ENCODE results near the gene SRCIN1. TPM values are rescaled to one million over a fixed set of nuclear protein-coding genes. Genes with fewer than 3 reads are reported as not detected.

Gene SRCIN1
- total RNA-seq, 2 donors from 2014 or later: 2.4 to 4.8 TPM

GRCh38 chr17:38583828-38584349 is 21.9 kb downstream of the SRCIN1 start:
- 80% methylated on average over 14 of the region's 14 CpGs for WGBS
- no peak overlapping the region for H3K4me3 ChIP-seq

GRCh38 chr17:38583176-38583575 is 22.6 kb downstream of the SRCIN1 start:
- no peak for DNase-seq (ENCODE audit: low spot score)
- Histone ChIP-seq H3K27me3 (replicated peaks; ENCODE audit: insufficient read depth) (peaks cover 4% of the 10 kb centered on the region), H3K36me3 (no peaks in the 10 kb centered on the region), H3K27ac (no peak overlapping the region), H3K9me3 (no peaks in the 10 kb centered on the region), H3K4me1 (replicated peaks) (no peaks in the 10 kb centered on the region), H3K4me3 (no peak overlapping the region)
- TF ChIP-seq POLR2AphosphoS5 (IDR thresholded peaks at IDR 0.05) (no peak), POLR2A (IDR thresholded peaks at IDR 0.05) (no peak)
- TF ChIP-seq, protein P1, sequence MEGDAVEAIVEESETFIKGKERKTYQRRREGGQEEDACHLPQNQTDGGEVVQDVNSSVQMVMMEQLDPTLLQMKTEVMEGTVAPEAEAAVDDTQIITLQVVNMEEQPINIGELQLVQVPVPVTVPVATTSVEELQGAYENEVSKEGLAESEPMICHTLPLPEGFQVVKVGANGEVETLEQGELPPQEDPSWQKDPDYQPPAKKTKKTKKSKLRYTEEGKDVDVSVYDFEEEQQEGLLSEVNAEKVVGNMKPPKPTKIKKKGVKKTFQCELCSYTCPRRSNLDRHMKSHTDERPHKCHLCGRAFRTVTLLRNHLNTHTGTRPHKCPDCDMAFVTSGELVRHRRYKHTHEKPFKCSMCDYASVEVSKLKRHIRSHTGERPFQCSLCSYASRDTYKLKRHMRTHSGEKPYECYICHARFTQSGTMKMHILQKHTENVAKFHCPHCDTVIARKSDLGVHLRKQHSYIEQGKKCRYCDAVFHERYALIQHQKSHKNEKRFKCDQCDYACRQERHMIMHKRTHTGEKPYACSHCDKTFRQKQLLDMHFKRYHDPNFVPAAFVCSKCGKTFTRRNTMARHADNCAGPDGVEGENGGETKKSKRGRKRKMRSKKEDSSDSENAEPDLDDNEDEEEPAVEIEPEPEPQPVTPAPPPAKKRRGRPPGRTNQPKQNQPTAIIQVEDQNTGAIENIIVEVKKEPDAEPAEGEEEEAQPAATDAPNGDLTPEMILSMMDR (IDR thresholded peaks at IDR 0.05): no peak
- 86% methylated on average over 3 of the region's 3 CpGs for WGBS
- intact Hi-C loops (cut with DNase I): no loop called here

More at GRCh38 chr17:38583828-38584349, 21.9 kb downstream of the SRCIN1 start:
- DNase-seq (ENCODE audit: low spot score): no peak
- Histone ChIP-seq H3K9me3 (no peaks in the 10 kb centered on the region), H3K27ac (no peak overlapping the region), H3K27me3 (replicated peaks; ENCODE audit: insufficient read depth) (peaks cover 4% of the 10 kb centered on the region), H3K4me1 (replicated peaks) (no peaks in the 10 kb centered on the region), H3K36me3 (no peaks in the 10 kb centered on the region)
- intact Hi-C loops (cut with DNase I): no loop called here
- no peak for TF ChIP-seq POLR2AphosphoS5 (IDR thresholded peaks at IDR 0.05)
- TF ChIP-seq, protein P1 (IDR thresholded peaks at IDR 0.05): no peak
- no peak for TF ChIP-seq POLR2A (IDR thresholded peaks at IDR 0.05)

GRCh38 chr17:38582069-38582468 is 23.7 kb downstream of the SRCIN1 start:
- H3K4me1 ChIP-seq (replicated peaks): no peaks in the 10 kb centered on the region
- TF ChIP-seq POLR2AphosphoS5 (IDR thresholded peaks at IDR 0.05) (no peak), POLR2A (IDR thresholded peaks at IDR 0.05) (no peak)
- TF ChIP-seq, protein P1 (IDR thresholded peaks at IDR 0.05): no peak
- no peaks in the 10 kb centered on the region for H3K9me3 ChIP-seq
- no peak overlapping the region for H3K4me3 ChIP-seq
- H3K36me3 ChIP-seq: no peaks in the 10 kb centered on the region
- intact Hi-C loops (cut with DNase I): no loop called here
- no peak overlapping the region for H3K27ac ChIP-seq
- no peak for DNase-seq (ENCODE audit: low spot score)
- peaks cover 4% of the 10 kb centered on the region for H3K27me3 ChIP-seq (replicated peaks; ENCODE audit: insufficient read depth)

DNA sequence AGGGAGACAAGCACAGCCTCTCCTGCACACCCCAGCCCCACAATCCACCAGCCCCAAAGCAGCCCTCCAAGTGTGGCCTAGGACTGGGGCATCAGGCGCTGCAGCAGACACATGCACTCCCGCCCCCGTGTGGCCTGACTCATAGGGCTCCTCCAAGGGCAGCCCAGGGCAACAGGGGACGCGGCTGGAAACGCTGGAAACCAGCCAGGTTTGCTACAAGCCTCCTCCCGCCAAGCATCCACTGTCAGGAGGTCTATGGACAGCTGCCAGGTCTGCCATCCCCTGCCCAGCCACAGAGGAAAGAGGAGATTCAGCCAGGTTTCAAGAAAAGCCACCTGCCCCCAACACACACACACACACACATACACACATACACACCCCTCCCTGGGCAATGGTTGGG is 25.8 kb downstream of the SRCIN1 start:
- H3K27me3 ChIP-seq (replicated peaks; ENCODE audit: insufficient read depth): peaks cover 4% of the 10 kb centered on the region
- no peak overlapping the region for H3K27ac ChIP-seq
- H3K36me3 ChIP-seq: no peaks in the 10 kb centered on the region
- no peak overlapping the region for H3K4me3 ChIP-seq
- WGBS: 27% methylated on average over 7 of the region's 7 CpGs
- TF ChIP-seq POLR2A (IDR thresholded peaks at IDR 0.05) (no peak), POLR2AphosphoS5 (IDR thresholded peaks at IDR 0.05) (no peak)
- TF ChIP-seq, protein P1 (IDR thresholded peaks at IDR 0.05): no peak
- H3K4me1 ChIP-seq (replicated peaks): no peaks in the 10 kb centered on the region
- no peak for DNase-seq (ENCODE audit: low spot score)
- intact Hi-C loops (cut with DNase I): no loop called here
- H3K9me3 ChIP-seq: no peaks in the 10 kb centered on the region

GRCh38 chr17:38579083-38579480 is 26.7 kb downstream of the SRCIN1 start:
- H3K9me3 ChIP-seq: no peaks in the 10 kb centered on the region
- H3K27me3 ChIP-seq (replicated peaks; ENCODE audit: insufficient read depth): peaks cover 4% of the 10 kb centered on the region
- intact Hi-C loops (cut with DNase I): no loop called here
- 46% methylated on average over 7 of the region's 7 CpGs for WGBS
- TF ChIP-seq, protein P1 (IDR thresholded peaks at IDR 0.05): no peak
- TF ChIP-seq POLR2AphosphoS5 (IDR thresholded peaks at IDR 0.05) (no peak), POLR2A (IDR thresholded peaks at IDR 0.05) (no peak)
- no peak for DNase-seq (ENCODE audit: low spot score)
- no peaks in the 10 kb centered on the region for H3K4me1 ChIP-seq (replicated peaks)
- H3K27ac ChIP-seq: no peak overlapping the region
- H3K36me3 ChIP-seq: no peaks in the 10 kb centered on the region
- no peak overlapping the region for H3K4me3 ChIP-seq
